Glutamatergic neuron (in vitro differentiated cells): Measurements from ENCODE around the gene MACROD2. TPM values are rescaled to one million over a fixed set of nuclear protein-coding genes. Genes with fewer than 3 reads are reported as not detected.

Experiments
- DNase-seq: peaks from one replicate; pipeline ENCODE4 v3.0.0; 2022
- H3K27ac Mint-ChIP-seq: one replicate; pipeline ENCODE4 v1.8.0; 2020; ENCODE audit warnings: mild to moderate bottlenecking, mixed read lengths, inconsistent platforms; ENCODE audit not compliant: unreplicated experiment
- H3K27me3 Mint-ChIP-seq: one replicate; pipeline ENCODE4 v1.8.0; 2020; ENCODE audit warnings: mild to moderate bottlenecking, moderate library complexity, mixed read lengths, inconsistent platforms; ENCODE audit not compliant: unreplicated experiment
- H3K36me3 Mint-ChIP-seq: one replicate; pipeline ENCODE4 v1.8.0; 2020; ENCODE audit warnings: mild to moderate bottlenecking, mixed read lengths, inconsistent platforms; ENCODE audit not compliant: unreplicated experiment
- H3K4me1 Mint-ChIP-seq: one replicate; pipeline ENCODE4 v1.8.0; 2020; ENCODE audit warnings: mild to moderate bottlenecking, low read depth, mixed read lengths, inconsistent platforms; ENCODE audit not compliant: unreplicated experiment
- H3K4me3 Mint-ChIP-seq: one replicate; pipeline ENCODE4 v1.8.0; 2020; ENCODE audit warnings: mild to moderate bottlenecking, mixed read lengths, inconsistent platforms; ENCODE audit not compliant: unreplicated experiment
- H3K9me3 Mint-ChIP-seq: one replicate; pipeline ENCODE4 v1.8.0; 2020; ENCODE audit warnings: mild to moderate bottlenecking, moderate library complexity, mixed read lengths, inconsistent platforms; ENCODE audit not compliant: unreplicated experiment
- total RNA-seq: library from RNA; stranded (reverse); fragmentation: NEBNext Ultra II Directional; extraction: Animal tissue kit (Norgen Biotek cat#: 25700); gene quantifications from one replicate; pipeline ENCODE4 v1.2.1, GENCODE V29; 2021; ENCODE audit not compliant: unreplicated experiment
- TF ChIP-seq, protein P1 (sequence below): fragments of 200-600 bp; sonication (generic); IDR thresholded peaks from one replicate; pipeline ENCODE4 v1.5.0; 2021; ENCODE audit not compliant: partially characterized antibody, unreplicated experiment

Gene MACROD2
- total RNA-seq, 1 donor from 2014 or later, result 8.7 TPM

DNA sequence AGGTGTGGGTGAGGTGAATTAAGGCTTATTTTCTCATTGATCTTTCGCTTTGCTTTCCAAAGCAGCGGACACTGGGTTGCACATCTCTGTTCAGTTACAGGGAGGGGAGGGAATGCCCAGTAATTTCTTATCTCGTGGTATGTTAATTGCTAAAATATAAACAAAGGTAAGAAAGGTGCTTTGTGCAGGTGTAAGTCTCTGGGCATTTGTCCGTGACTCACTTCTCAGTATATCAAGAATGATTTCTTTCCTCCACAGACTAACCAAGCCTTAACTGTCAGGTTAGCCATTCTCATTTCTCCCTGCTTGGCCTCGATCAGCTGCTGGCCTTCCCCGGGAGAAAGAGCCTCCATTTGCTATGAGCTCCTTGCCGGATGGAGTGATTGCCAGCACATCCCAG, 1715.9 kb downstream of the MACROD2 start:
- peaks cover 2% of the 10 kb centered on the region for H3K27me3 Mint-ChIP-seq
- H3K27ac Mint-ChIP-seq, result no peak overlapping the region
- TF ChIP-seq, protein P1, sequence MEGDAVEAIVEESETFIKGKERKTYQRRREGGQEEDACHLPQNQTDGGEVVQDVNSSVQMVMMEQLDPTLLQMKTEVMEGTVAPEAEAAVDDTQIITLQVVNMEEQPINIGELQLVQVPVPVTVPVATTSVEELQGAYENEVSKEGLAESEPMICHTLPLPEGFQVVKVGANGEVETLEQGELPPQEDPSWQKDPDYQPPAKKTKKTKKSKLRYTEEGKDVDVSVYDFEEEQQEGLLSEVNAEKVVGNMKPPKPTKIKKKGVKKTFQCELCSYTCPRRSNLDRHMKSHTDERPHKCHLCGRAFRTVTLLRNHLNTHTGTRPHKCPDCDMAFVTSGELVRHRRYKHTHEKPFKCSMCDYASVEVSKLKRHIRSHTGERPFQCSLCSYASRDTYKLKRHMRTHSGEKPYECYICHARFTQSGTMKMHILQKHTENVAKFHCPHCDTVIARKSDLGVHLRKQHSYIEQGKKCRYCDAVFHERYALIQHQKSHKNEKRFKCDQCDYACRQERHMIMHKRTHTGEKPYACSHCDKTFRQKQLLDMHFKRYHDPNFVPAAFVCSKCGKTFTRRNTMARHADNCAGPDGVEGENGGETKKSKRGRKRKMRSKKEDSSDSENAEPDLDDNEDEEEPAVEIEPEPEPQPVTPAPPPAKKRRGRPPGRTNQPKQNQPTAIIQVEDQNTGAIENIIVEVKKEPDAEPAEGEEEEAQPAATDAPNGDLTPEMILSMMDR, result no peak
- H3K4me1 Mint-ChIP-seq, result peaks cover 6% of the 10 kb centered on the region
- peaks cover 1% of the 10 kb centered on the region for H3K9me3 Mint-ChIP-seq
- H3K4me3 Mint-ChIP-seq, result no peak overlapping the region
- H3K36me3 Mint-ChIP-seq, result no peaks in the 10 kb centered on the region
- no peak for DNase-seq

DNA sequence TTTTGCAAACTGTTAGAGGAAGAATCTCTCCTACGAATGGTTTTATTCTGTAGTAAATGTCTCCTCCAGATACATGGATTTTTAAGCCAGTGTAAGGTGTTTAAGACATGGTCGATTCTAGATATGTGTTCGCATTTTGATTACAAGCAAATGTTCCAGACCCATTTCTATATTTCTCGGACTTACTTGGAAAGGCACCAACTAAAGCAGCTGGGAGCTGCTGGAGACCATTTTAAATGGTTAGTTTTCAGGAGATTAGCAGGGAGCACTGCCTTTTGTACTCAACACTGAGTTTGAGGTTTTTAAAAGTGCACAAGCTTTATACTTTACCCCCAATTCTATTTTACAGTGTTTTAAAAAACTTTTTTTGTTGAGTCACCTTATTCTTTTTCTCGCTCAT, 1720.9 kb downstream of the MACROD2 start:
- DNase-seq, result no peak
- Mint-ChIP-seq H3K36me3 (no peaks in the 10 kb centered on the region), H3K4me1 (peaks cover 6% of the 10 kb centered on the region), H3K9me3 (no peaks in the 10 kb centered on the region), H3K4me3 (no peak overlapping the region), H3K27me3 (no peaks in the 10 kb centered on the region), H3K27ac (no peak overlapping the region)
- TF ChIP-seq, protein P1, result no peak

DNA sequence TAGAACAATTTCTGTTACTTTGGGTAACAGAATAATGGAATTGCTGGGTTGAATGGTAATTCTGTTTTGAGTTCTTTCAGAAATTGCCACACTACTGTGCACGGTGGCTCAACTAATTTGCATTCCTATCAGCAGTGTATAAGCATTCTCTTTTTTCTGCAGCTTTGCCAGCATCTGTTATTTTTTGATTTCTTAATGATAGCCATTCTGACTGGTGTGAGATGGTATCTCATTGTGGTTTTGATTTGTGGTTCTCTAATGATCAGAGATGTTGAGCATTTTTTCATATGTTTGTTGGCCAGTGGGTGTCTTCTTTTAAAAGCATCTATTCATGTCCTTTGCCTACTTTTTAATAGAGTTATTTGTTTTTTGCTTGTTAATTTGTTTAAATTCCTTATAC, 1731.1 kb downstream of the MACROD2 start:
- Mint-ChIP-seq H3K27ac (no peak overlapping the region), H3K4me3 (no peak overlapping the region), H3K9me3 (no peaks in the 10 kb centered on the region), H3K36me3 (no peaks in the 10 kb centered on the region), H3K27me3 (no peaks in the 10 kb centered on the region), H3K4me1 (no peaks in the 10 kb centered on the region)
- TF ChIP-seq, protein P1, result no peak
- DNase-seq, result no peak

DNA sequence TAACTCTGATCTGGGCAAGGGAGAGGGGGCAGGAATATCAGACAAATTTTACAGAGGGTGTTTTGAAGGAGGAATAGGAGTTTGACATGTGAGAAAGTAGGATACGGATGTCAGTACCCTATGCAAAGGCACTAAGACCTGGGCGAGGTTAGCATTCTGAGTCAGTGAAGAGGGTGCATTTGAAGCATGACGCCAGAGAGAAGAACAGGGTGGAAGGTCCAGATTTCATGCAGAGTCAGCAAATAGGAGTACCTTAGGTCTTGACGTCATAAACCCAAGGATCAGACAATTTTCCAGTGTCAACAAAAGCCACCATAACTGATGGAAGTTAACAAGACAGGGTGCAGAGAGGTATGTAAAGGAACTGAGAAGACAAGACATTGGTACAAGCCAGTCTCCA, 1738.7 kb downstream of the MACROD2 start:
- DNase-seq, result no peak
- no peak overlapping the region for H3K4me3 Mint-ChIP-seq
- no peaks in the 10 kb centered on the region for H3K36me3 Mint-ChIP-seq
- no peaks in the 10 kb centered on the region for H3K4me1 Mint-ChIP-seq
- TF ChIP-seq, protein P1, result no peak
- no peaks in the 10 kb centered on the region for H3K9me3 Mint-ChIP-seq
- H3K27ac Mint-ChIP-seq, result no peak overlapping the region
- no peaks in the 10 kb centered on the region for H3K27me3 Mint-ChIP-seq

DNA sequence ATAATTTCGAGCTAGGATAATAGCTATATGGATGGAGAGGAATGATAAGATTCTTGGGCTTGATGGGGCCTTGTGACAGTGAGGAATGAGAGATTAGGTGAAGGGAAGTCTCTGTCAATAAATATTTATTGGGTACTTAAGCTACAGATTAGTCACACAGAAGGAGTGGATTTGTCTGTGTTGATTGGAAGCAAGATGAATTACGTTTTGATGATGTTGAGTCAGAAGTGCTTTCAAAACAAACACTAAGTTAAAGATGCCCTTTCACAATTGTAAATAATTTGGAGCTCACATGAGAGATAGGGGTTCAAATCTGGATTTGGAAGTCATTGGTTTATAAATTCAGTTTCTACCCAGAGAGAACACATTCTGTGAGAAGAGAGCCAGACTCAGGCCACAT, 1743.7 kb downstream of the MACROD2 start:
- DNase-seq, result no peak
- H3K4me3 Mint-ChIP-seq, result no peak overlapping the region
- TF ChIP-seq, protein P1, result no peak
- no peak overlapping the region for H3K27ac Mint-ChIP-seq
- no peaks in the 10 kb centered on the region for H3K36me3 Mint-ChIP-seq
- no peaks in the 10 kb centered on the region for H3K4me1 Mint-ChIP-seq
- no peaks in the 10 kb centered on the region for H3K9me3 Mint-ChIP-seq
- no peaks in the 10 kb centered on the region for H3K27me3 Mint-ChIP-seq
